SKM-1 treated with dmso at 0.1 percent for 144 hours (cell line): ENCODE measurements around the gene DMAP1.
A peak's percentile ranks its signal among the peaks of the same experiment; 100 is the strongest.

Experiments
- DNase-seq: peaks from one replicate; lab custom pipeline; 2025; ENCODE audit not compliant: unreplicated experiment; lab: John Stamatoyannopoulos, UW

Gene DMAP1

GRCh38 chr1:44254392-44254910 is 41.2 kb downstream of the DMAP1 start:
- no peak for DNase-seq

GRCh38 chr1:44256762-44257554 is 43.7 kb downstream of the DMAP1 start:
- no peak for DNase-seq

- no peak for DNase-seq
Observed at GRCh38 chr1:44259090-44259489, 45.8 kb downstream of the DMAP1 start.

- no peak for DNase-seq
Observed at GRCh38 chr1:44260792-44261170, 47.5 kb downstream of the DMAP1 start.

- no peak for DNase-seq
Observed at GRCh38 chr1:44261171-44261817, 48.0 kb downstream of the DMAP1 start.

- no peak for DNase-seq
Observed at GRCh38 chr1:44261962-44262361, 48.7 kb downstream of the DMAP1 start.

- no peak for DNase-seq
Observed at GRCh38 chr1:44262414-44262813, 49.1 kb downstream of the DMAP1 start.

- DNase-seq = no peak
Observed at GRCh38 chr1:44262816-44263567, 49.7 kb downstream of the DMAP1 start.

- peak; percentile 54 for DNase-seq
Observed at GRCh38 chr1:44263568-44264450, 50.5 kb downstream of the DMAP1 start.

GRCh38 chr1:44264451-44264771 is 51.1 kb downstream of the DMAP1 start:
- no peak for DNase-seq

GRCh38 chr1:44265656-44266358 is 52.5 kb downstream of the DMAP1 start:
- no peak for DNase-seq

- no peak for DNase-seq
Observed at GRCh38 chr1:44266400-44267344, 53.4 kb downstream of the DMAP1 start.

GRCh38 chr1:44267438-44267837 is 54.2 kb downstream of the DMAP1 start:
- no peak for DNase-seq

- DNase-seq = no peak
Observed at GRCh38 chr1:44268054-44268453, 54.8 kb downstream of the DMAP1 start.
